Midbrain (tissue), 1 donor: Measurements from ENCODE around the gene SLC22A7.

ENCODE experiments used
- DNase-seq: peaks from one replicate; lab custom pipeline; 2025; lab: John Stamatoyannopoulos, UW

SLC22A7 gene

GRCh38 chr6:43265564-43265963 is 32.5 kb upstream of the SLC22A7 start:
- no peak for DNase-seq

GRCh38 chr6:43267619-43268354 is 30.3 kb upstream of the SLC22A7 start:
- DNase-seq: no peak

GRCh38 chr6:43268355-43268700 is 29.7 kb upstream of the SLC22A7 start:
- peak; percentile 84 for DNase-seq

GRCh38 chr6:43268782-43269272 is 29.2 kb upstream of the SLC22A7 start:
- no peak for DNase-seq

- no peak for DNase-seq
These were observed 28.6 kb upstream of the SLC22A7 start for GRCh38 chr6:43269273-43270007.

GRCh38 chr6:43271103-43271815 is 26.8 kb upstream of the SLC22A7 start:
- DNase-seq: no peak

GRCh38 chr6:43271944-43272343 is 26.1 kb upstream of the SLC22A7 start:
- DNase-seq: no peak

- DNase-seq: no peak
These were observed 24.4 kb upstream of the SLC22A7 start for GRCh38 chr6:43273707-43274106.

- DNase-seq: no peak
These were observed 23.7 kb upstream of the SLC22A7 start for GRCh38 chr6:43274127-43274915.

GRCh38 chr6:43274916-43275597 is 23.0 kb upstream of the SLC22A7 start:
- no peak for DNase-seq

- no peak for DNase-seq
These were observed 22.1 kb upstream of the SLC22A7 start for GRCh38 chr6:43275801-43276576.

GRCh38 chr6:43276577-43277305 is 21.3 kb upstream of the SLC22A7 start:
- no peak for DNase-seq

GRCh38 chr6:43277306-43277642 is 20.8 kb upstream of the SLC22A7 start:
- DNase-seq: no peak

GRCh38 chr6:43277643-43278523 is 20.2 kb upstream of the SLC22A7 start:
- DNase-seq: no peak

- DNase-seq: no peak
These were observed 19.5 kb upstream of the SLC22A7 start for GRCh38 chr6:43278524-43279078.

GRCh38 chr6:43280234-43280633 is 17.8 kb upstream of the SLC22A7 start:
- DNase-seq: no peak

GRCh38 chr6:43282060-43282459 is 16.0 kb upstream of the SLC22A7 start:
- no peak for DNase-seq

GRCh38 chr6:43282636-43283513 is 15.2 kb upstream of the SLC22A7 start:
- DNase-seq: no peak
